ENCODE results near the gene APLNR.

- TF ChIP-seq ZBTB33 (IDR thresholded peaks at IDR 0.05; ENCODE audit: borderline replicate concordance, low read depth) (no peak), USF2 (IDR thresholded peaks at IDR 0.05; ENCODE audit: borderline replicate concordance, low read depth, low read length) (no peak), CTCF (IDR thresholded peaks at IDR 0.05) (no peak), PBX3 (IDR thresholded peaks at IDR 0.05) (no peak), FOSL2 (IDR thresholded peaks at IDR 0.05; ENCODE audit: borderline replicate concordance, low read depth) (no peak), MAX (IDR thresholded peaks at IDR 0.05; ENCODE audit: low read depth) (no peak), RAD21 (IDR thresholded peaks at IDR 0.05; ENCODE audit: low read length) (no peak; the same call in 1 of the 2 replicates), FOXM1 (IDR thresholded peaks at IDR 0.05; ENCODE audit: low read depth) (no peak), EP300 (IDR thresholded peaks at IDR 0.05; ENCODE audit: borderline replicate concordance in 1 of 2, low read depth in 1 of 2, low read length in 1 of 2) (peak; percentile 30 to 96; a peak in 2 of 4 replicates), JUND (IDR thresholded peaks at IDR 0.05) (no peak), TCF12 (IDR thresholded peaks at IDR 0.05) (no peak; the same call in 1 of the 2 replicates), TAF1 (IDR thresholded peaks at IDR 0.05; ENCODE audit: borderline replicate concordance, low read depth, low read length) (no peak)
These were observed 3.7 kb upstream of the APLNR start for GRCh38 chr11:57240757-57241156.
